Measurements from ENCODE around the gene TSC2. TPM values are rescaled to one million over a fixed set of nuclear protein-coding genes. Genes with fewer than 3 reads are reported as not detected.

The TSC2 gene
- total RNA-seq, 2 donors from 2014 or later, result 75.3 to 143 TPM

GRCh38 chr16:2022723-2023091 is 25.1 kb upstream of the TSC2 start:
- no peak for DNase-seq
- Histone ChIP-seq H3K4me3 (peak overlapping the region; percentile 27), H3K27me3 (peaks cover 24% of the 10 kb centered on the region), H3K36me3 (no peaks in the 10 kb centered on the region), H3K4me1 (peaks cover 12% of the 10 kb centered on the region), H3K27ac (no peak overlapping the region), H3K9ac (ENCODE audit: low read depth in 2 of 2, low read length in 2 of 2) (peak overlapping the region in 1 of 2 donors; percentile 68), H3K9me3 (no peaks in the 10 kb centered on the region)
- intact Hi-C loops (cut with DNase I), result loop anchor here (5.0 to 10.0 kb wide), 2 partner anchors 62 to 120 kb away; no protein-coding TSS in a partner anchor
- TF ChIP-seq CTCF (IDR thresholded peaks at IDR 0.05), result no peak

GRCh38 chr16:2023092-2024031 is 24.4 kb upstream of the TSC2 start:
- intact Hi-C loops (cut with DNase I), result loop anchor here (5.0 to 10.0 kb wide), 2 partner anchors 61 to 119 kb away; no protein-coding TSS in a partner anchor
- TF ChIP-seq CTCF (IDR thresholded peaks at IDR 0.05), result peak; percentile 80
- Histone ChIP-seq H3K27me3 (peaks cover 24% of the 10 kb centered on the region), H3K4me1 (peaks cover 12% of the 10 kb centered on the region), H3K4me3 (peak overlapping the region; percentile 27), H3K9me3 (no peaks in the 10 kb centered on the region), H3K36me3 (no peaks in the 10 kb centered on the region), H3K9ac (ENCODE audit: low read depth in 2 of 2, low read length in 2 of 2) (peak overlapping the region; percentile 50 to 68), H3K27ac (peak overlapping the region; percentile 57)
- DNase-seq, result peak; percentile 98

- intact Hi-C loops (cut with DNase I), result loop anchor here (5.0 to 10.0 kb wide), 2 partner anchors 61 to 118 kb away; no protein-coding TSS in a partner anchor
- H3K36me3 ChIP-seq, result no peaks in the 10 kb centered on the region
- H3K9ac ChIP-seq (ENCODE audit: low read depth in 2 of 2, low read length in 2 of 2), result peak overlapping the region; percentile 37 to 65
- no peak for TF ChIP-seq CTCF (IDR thresholded peaks at IDR 0.05)
- H3K4me3 ChIP-seq, result no peak overlapping the region
- peaks cover 24% of the 10 kb centered on the region for H3K27me3 ChIP-seq
- H3K27ac ChIP-seq, result no peak overlapping the region
- H3K9me3 ChIP-seq, result no peaks in the 10 kb centered on the region
- H3K4me1 ChIP-seq, result peaks cover 12% of the 10 kb centered on the region
- no peak for DNase-seq
These were observed 23.8 kb upstream of the TSC2 start for GRCh38 chr16:2024032-2024420.

GRCh38 chr16:2025251-2025650 is 22.5 kb upstream of the TSC2 start:
- Histone ChIP-seq H3K4me1 (peaks cover 9% of the 10 kb centered on the region), H3K36me3 (no peaks in the 10 kb centered on the region), H3K27ac (no peak overlapping the region), H3K27me3 (peaks cover 12% of the 10 kb centered on the region), H3K9me3 (no peaks in the 10 kb centered on the region), H3K9ac (ENCODE audit: low read depth in 2 of 2, low read length in 2 of 2) (no peak overlapping the region), H3K4me3 (no peak overlapping the region)
- intact Hi-C loops (cut with DNase I), result loop anchor here (10.0 kb wide), 1 partner anchor 60 kb away; no protein-coding TSS in a partner anchor
- TF ChIP-seq CTCF (IDR thresholded peaks at IDR 0.05), result no peak
- DNase-seq, result no peak

GRCh38 chr16:2025878-2026460 is 21.8 kb upstream of the TSC2 start:
- Histone ChIP-seq H3K27me3 (peaks cover 5% of the 10 kb centered on the region), H3K9ac (ENCODE audit: low read depth in 2 of 2, low read length in 2 of 2) (peak overlapping the region; percentile 55 to 66), H3K36me3 (no peaks in the 10 kb centered on the region), H3K27ac (peak overlapping the region; percentile 53), H3K4me3 (peak overlapping the region; percentile 19), H3K4me1 (peaks cover 3% of the 10 kb centered on the region), H3K9me3 (no peaks in the 10 kb centered on the region)
- DNase-seq, result no peak
- no peak for TF ChIP-seq CTCF (IDR thresholded peaks at IDR 0.05)
- intact Hi-C loops (cut with DNase I), result loop anchor here (10.0 kb wide), 1 partner anchor 59 kb away; no protein-coding TSS in a partner anchor

Measured in colonic mucosa (tissue), 4 donors.